GM18502 (cell line): ENCODE measurements around the gene DHTKD1.
"Not testable (repeated sequence)": the region's sequence is repeated elsewhere in the genome, so short reads cannot be mapped to it uniquely, and the experiment has no call there.

Experiments
- ATAC-seq: cut with Tn5 transposase; IDR thresholded peaks from one replicate; pipeline ENCODE4 v1.9.1; 2021; ENCODE audit warnings: mild to moderate bottlenecking; ENCODE audit not compliant: unreplicated experiment, poor library complexity

Gene DHTKD1

GRCh38 chr10:12130237-12130872 is 61.6 kb downstream of the DHTKD1 start:
- ATAC-seq: peak; percentile 45

GRCh38 chr10:12135631-12136030 is 66.9 kb downstream of the DHTKD1 start:
- ATAC-seq: no peak

DNA sequence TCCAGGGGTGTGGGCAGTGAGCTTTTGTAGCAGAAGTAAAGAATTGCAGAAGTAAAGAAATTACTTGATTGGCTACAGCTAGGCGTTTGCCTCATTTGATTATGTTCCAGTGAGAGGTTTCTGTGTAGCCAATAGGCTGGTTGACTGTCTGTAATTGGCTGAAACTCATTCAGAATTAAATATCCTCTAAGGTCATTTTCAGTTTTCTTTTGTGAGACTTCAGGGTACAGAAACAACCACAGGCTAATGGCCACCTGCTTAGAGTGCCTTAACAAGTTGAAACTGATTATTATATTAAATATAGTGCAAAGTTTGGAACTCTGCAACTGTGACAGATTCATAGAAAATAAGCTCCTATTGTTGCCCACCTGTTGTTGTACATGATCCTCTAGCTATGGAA is 71.3 kb downstream of the DHTKD1 start:
- ATAC-seq: no peak

GRCh38 chr10:12144538-12144937 is 75.8 kb downstream of the DHTKD1 start:
- no peak for ATAC-seq

DNA sequence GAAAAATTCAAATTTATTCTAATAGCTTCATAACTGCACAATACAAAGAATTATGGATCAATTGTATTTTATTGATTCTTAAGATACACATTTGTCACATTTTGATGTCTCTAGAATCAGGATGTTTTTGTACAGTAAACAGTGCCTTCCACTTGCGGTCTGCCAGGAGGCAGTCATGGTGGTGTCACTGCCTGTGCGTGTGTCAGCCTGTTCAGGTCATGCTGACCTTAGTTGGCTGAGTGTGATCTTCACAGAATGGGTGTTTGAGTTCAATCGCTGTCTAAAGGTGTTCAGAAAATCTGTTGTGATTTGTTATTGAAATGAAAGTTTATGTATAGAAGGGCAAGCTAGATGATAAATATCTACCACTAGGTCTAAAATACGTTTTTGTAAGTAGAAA is 81.4 kb downstream of the DHTKD1 start:
- ATAC-seq: no peak

DNA sequence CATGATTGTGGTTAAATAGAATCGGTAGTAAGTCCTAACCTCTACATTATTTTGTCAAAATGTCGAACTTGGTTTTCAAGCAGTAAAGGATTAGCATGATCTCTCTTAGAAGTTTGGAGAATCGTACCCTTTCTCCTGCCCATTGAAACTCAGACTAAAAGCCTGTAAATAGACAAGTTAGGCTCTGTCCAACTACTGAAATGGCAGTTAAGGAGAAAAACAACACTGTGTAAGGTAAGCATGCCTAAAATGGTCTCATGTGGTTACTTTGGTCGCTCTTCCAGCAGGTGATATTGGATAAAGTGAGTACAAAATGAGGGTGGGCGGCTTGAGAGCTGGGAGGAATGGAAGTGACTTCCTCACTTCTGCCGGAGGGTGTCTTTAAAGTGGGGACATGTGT is 85.8 kb downstream of the DHTKD1 start:
- no peak for ATAC-seq

DNA sequence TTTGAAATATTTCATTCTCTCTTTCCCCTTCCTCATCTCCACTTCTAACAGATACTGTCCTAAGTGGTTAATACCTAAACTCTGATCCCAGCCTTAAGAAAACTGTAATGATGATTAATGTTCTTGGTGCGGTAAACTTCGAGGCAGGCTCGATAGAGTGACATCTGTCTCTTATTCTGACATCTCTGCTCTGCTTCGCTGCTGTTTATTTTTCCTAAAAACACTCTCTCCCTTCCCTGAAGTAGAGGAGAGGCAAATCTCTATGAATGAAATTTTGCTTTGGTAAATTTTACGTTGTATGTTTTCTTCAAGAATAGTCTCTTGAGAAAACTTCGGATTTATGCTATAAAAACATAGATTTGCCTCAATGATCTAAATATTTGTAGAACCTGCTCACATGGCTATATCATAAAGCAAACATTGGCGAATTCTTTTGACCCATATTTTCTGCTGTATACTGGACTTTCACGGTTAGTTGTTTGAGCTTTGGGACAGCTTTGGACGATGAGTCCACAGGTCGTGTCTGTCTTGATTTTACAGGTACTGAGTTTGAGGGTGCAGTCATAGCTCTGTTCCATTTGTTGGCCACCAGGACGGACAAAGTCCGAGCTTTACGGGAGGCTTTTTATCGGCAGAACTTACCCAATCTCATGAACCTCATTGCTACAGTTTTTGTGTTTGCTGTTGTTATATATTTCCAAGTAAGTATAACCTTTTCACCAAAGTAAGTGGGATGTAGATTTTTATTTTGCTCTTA is 87.8 kb downstream of the DHTKD1 start:
- ATAC-seq: no peak

- ATAC-seq: no peak
Measured at GRCh38 chr10:12158111-12158510, 89.4 kb downstream of the DHTKD1 start.

DNA sequence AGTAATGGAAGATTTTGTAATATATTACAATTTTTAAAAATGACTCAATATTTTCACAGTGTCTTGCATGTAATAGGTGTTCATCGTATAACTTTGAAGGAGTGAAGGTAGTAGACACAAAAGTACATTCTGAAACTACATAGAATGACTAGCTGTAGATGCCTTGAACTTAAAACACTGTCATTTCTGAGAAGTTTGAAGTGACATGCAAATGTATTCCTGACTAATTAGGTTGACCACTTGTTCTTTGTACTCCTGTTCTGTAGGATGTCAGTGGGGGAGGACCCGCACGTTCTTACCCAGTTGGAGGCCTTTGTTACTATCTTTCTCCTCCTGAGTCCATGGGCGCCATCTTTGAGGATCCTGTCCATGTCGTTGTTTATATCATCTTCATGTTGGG is 91.9 kb downstream of the DHTKD1 start:
- ATAC-seq: no peak

DNA sequence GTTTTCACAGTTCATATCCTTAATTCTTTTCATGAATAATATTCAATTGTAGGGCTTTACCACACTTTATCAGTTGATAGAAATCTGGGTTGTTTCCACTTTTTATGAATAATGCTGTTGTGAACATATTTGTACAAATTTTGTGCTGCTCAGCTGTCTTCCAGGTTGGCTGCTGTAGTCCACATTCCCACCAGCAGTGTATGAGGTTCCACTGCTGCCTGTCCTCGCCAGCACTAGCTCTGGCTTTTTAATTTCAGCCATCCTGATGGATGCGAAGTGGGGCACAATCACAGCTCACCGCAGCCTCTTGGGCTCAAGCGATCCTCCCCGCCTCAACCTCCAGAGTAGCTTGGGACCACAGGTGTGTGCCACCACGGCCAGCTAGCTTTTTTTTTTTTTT is 94.2 kb downstream of the DHTKD1 start:
- no peak for ATAC-seq

- no peak for ATAC-seq
Measured at GRCh38 chr10:12164085-12164484, 95.3 kb downstream of the DHTKD1 start.

GRCh38 chr10:12165036-12165435 is 96.3 kb downstream of the DHTKD1 start:
- no peak for ATAC-seq

DNA sequence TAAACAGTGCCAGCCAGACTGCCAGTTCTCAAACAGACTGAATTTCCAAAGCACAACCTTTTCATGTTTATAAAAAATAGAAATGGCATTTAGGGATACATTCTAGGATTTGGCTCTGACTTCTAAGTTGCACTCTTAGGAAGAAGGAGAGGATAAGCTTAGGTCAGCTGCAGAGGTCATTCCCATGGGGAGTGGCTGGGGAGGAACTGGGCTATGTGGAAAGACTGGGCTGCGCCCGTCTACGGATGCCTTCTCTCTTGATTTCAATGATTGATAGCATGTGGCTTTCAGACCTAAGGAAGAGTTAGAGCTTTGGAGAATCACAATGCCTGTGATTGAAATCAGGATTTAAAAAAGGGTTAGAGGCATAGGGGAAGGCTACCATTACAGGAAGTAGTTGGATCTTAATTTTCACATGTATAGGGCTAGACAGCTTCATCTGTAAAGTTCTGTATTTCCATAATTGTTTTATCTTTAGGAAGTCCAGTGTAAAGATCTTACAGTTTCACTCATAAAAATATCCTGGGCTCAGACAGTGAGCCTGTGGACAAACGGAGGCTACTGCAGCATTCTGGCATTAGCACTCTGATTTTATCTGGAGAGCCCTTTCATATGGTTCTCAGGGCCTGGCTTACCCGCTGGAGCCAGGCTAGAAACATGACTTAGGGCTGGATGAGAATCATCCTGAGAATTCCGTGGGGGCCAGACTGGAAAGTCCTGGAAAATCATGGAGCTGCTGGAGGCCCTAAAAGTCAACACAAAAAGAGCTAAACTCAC is 97.4 kb downstream of the DHTKD1 start:
- ATAC-seq: no peak

- not testable (repeated sequence) for ATAC-seq
Measured at GRCh38 chr10:12171512-12171911, 102.8 kb downstream of the DHTKD1 start.
